GM21786 (cell line): ENCODE results near the gene COL27A1.

ENCODE experiments used
- ATAC-seq: cut with Tn5 transposase; IDR thresholded peaks from one replicate; pipeline ENCODE4 v1.9.1; 2021; ENCODE audit not compliant: unreplicated experiment

COL27A1 gene

DNA sequence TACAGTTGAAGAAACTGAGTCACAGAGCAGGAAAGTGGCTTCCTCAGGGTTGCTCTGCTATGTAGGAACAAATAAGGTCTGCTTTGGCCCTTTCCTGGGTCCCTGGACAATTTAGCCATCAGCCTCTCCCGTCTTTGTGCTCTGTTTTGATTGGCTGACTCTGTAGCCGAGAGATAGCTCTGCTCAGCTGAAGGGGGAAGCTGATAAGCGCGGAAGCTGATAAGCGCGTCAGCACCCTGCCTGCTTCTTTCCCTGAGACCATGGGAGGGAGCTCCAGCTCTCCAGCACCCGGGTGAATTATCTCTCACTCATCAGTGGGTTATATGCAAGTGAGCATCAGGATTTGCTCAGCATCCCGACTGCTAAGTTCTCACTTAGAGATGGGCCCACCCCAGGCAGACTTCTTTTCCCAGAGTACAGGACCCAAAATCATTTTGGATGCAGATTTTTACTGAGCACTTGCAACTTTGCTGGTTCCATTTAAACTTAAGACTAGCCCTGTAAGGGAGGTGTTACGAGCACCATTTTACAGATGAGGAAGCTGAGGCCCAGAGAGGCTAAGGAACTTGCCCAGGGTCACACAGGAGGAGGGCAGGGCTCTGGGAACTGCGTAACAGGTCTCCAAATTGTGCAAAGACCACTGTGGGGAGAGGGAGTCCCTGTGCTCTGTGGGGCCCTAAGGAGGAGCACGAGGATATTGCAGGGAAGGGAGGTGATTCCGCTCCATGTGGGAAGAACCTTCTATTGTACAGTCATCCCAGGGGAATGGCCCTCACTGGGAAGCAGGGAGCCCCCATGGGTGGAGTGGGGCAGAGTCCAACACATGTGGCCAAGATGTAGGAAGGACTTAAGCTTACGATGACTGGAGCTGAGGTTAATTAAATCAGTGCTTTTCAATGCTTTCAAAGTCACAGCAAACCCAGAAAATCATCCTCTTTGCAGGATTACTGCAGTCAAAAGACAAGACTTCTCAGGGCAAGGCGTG lies 83.8 kb downstream of the COL27A1 start:
- ATAC-seq = no peak

DNA sequence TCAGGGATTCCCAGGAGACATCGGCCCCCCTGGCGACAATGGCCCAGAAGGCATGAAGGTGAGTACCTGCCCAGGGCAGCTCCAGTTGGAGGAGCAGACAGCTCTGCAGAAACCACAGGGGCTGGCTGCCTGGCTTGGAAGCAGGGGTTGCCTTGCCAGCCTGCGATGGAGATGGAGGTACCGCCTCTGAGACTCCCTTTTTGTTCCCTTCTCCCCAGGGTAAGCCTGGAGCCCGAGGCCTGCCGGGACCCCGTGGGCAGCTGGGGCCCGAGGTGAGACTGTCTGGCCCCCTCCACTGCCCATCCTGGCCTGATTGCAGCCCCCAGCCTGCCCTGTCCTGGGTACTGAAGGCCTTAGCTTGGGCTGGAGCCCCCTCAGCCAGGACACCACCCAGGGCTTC lies 84.9 kb downstream of the COL27A1 start:
- ATAC-seq = no peak

DNA sequence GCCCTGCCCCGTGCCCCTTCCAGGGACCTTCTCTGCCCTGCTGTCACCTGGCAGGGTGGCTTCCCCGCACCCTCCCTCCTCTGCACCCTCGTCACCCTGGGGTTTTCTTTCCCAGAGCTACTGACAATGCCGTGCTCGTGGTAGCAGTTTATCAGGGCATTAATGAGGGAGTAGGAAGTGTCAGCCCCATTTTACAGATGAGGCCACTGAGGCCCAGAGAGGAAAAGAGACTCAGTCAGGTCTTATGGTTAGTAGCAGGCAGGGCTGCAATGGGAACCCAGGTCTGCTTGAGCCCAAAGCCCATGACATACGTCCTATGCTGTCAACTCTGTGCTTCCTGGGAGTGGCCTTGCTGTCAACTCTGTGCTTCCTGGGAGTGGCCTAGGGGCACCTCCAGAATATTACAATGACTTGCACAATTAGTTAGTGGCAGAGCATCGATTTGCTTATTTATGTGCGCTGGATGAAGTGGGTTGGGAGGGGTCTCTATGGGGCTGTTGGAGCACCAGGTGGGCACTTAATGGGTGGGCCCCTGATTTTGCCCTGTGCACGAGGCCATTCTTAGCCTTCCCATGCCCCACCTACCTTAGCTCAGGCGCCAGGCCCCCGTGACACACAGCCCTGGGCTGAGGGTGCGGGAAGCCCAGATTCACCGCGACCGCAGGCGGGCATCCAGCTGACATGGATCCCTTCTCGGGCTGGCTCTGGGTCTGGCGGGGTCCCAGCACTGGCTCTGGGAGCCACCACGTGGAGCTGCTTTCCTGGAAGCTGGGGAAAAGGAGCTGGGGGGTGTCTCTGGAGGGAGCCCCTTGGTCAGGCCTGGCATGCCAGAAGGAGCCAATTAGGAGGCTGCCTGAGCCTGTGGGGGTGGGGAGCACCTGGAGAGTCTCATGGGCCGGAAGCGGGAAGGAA lies 85.6 kb downstream of the COL27A1 start:
- ATAC-seq = no peak

DNA sequence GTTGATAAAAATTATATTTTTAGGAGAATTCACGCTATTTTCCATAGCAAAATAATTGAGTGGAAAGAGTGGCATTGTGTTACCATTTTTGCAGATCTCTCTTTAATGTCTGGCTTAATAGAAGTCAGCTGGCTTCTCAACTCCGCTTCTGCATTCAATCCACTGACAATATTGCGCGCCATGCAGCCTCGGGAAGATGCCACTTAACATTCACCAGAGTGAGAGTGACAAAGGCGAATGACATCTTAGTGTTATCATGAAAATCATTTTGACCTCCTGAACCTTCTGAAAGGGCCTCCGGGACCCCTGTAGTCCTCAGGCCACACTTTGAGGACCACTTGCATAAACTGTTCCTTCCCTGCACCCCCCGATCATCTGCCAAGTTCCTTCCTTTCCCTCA lies 87.5 kb downstream of the COL27A1 start:
- ATAC-seq = no peak

DNA sequence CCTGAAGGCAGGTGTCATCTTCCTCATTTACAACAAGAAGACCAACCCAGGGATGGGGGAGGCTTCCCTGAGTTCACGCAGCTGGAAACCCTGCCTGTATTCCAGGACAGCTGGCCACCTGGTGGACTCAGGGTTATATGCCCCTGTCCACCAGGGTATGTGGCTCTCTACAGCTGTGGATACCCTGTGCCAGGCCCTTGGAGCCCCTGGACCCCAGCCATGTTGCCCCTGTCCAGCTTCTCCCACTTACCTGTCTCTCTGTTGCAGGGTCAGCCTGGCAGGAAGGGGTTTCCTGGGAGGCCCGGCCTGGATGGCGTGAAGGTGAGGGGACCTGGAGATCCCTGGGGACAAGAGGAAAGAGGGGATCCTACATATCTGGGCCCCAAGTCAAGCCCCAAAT lies 87.9 kb downstream of the COL27A1 start:
- ATAC-seq = no peak

DNA sequence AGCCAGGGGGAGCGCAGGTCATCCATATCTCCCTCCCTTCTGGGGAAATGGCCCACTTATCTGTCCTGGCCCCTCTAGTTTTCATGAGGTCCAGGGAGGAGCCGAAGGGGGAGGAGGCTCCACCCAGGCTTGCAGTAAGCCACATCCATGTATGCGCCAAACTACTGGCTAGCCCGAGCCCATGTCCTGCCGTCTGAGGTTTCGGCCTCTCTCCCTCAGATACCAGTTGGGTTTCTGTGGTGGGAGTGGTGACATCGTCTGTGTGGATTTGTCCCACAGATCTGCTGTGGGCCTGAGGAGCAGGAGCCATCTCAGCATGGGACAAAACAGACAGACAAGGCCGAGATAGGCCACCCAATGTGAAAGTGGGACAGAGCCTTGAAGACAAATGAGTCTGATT lies 89.2 kb downstream of the COL27A1 start:
- no peak for ATAC-seq

DNA sequence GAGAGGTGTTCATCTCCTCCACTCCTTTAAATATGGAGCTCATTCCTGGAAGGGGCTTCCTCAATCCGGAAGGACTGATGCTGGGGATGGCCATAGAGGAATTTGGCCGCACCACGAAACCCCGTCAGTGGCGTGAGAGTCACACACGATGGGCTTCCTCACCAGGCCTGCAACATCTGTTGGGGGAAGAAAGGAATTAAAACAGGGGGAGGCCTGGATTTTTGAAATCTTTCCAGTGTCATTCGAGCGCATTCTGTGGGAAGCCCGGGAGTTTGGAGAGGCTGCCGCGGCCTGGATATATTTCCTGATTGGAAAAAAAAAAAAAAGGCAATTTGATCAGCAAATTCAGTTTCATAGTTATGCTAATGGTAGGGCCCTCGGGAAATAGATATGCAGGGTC lies 91.2 kb downstream of the COL27A1 start:
- ATAC-seq = no peak

DNA sequence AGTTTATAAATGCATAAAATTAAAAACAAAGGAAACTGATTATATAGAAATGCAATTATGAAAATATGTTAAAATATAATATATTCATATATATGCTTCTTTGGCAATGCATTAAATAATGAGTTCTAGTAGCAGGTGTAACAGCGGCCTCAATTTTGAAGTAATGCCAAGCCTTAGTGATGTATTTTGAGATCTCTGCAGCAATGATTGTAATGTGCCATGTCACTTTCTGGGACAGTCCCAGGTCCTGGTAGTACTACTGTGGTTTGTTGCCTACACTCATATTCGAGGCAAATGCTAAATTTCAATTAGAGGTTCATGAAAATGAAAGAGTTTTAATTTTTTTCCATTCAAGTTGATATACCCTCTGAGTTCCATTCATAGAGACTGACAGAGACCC lies 91.7 kb downstream of the COL27A1 start:
- ATAC-seq = no peak

DNA sequence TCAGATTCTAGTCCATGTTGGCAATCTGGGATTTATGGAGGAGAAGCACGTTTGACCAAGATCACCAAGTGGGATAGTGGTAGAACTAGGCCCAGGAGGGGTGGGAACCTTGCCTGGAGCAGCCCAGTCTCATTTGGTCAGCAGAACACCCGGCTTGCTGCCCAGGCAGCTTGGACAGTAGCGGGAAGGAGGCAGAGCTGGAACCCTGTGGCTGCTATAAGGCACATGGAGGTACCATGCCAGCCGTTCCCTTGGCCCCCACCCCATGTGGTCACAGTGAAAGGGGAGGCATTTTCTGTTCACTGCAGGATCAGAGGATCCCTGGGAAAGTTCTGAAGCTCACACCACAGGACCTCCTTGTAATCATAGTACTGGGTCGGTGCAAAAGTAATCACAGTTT lies 92.2 kb downstream of the COL27A1 start:
- no peak for ATAC-seq

DNA sequence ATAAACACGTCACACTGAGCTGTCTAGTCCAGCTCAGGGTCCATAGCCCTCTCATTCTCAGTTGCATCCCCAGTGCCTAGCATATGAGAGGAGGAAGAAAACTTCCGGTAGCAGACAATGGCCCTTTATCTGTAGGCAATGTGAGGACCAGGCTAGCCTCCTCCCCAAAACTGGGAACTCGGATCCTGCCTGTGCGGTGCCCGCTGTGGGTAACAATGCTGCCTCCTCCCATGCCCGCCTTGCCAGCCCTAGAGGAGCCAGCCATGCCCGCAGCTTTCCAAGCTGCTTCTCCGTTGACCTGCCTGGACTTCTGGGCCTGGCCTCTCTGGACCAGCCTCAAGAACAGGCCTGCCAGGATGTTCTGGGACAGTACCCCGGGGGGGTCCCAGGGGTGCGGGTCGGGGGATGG lies 93.0 kb downstream of the COL27A1 start:
- ATAC-seq = no peak

DNA sequence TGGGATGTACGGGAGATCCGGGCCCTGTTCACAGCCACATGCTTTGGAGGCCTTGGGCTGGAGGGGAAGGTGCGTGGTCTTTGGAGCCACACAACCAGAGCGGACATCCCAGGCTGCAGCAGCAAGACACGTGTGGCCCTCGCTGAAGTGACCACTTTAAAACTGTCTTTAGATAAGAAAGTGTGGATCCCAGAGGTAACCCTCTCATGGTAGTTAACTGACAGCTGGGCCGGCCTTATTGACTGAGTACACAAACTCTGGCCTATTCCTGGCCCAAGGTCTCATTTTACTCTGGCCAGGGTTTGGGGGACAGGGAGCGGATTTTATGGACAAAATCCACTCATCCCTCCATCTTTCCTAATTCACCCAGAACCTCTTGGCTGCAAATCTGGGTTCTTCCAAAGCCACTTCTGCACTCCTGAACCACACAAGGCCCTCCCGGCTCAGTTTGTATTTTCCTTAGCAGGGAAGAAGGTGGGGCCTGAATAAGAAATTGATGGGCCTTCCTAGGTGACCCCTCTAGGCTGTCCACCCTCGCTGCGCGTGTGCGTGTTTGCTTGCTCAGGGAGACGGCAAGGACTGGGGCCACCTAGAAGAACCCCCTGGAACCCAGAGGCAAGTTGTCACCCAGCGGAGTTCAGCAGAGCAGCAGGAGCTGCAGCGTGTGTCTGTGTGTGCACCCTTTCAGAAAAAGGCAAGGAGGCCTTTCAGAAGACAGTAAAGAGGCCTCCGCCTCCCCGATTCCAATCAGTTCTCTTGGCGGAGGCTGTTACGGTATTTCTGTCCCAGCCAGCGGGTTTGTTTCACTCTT lies 94.3 kb downstream of the COL27A1 start:
- no peak for ATAC-seq

DNA sequence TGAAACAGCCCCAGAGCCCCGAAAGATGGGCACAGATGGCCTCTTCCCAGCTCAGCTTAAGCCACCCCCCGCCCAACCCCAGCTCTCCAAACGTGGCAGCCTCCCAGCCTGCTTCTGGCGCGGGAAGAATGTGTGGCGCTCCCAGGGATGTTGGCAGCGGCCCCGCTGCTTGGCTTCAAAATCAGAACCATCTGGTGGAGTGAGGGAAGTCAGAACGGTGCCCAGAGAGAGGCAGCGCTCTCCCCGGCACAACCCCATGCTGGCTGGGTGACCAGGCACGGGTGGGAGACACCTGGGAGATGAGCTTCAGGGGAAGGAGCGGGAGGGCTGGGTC lies 94.9 kb downstream of the COL27A1 start:
- ATAC-seq = no peak

DNA sequence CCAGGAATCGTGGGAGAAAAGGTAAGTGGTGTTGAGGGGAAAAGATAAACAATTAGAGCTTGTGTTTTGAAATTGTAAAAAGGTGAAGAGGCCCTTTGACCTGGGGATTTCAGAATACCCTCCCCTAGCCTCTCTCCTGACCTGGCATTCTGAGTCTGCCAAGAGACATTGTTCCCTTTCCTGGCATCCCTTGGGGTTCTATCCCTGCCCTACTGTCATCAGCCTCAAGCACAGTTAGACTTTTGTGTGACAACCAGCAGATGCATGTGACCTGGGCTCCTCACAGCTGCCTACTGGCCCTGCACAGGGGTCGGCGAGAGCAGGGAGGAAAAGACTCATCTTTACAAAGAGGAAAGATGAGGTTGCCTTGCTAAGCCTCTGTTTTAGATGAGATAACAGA lies 95.3 kb downstream of the COL27A1 start:
- ATAC-seq = no peak

DNA sequence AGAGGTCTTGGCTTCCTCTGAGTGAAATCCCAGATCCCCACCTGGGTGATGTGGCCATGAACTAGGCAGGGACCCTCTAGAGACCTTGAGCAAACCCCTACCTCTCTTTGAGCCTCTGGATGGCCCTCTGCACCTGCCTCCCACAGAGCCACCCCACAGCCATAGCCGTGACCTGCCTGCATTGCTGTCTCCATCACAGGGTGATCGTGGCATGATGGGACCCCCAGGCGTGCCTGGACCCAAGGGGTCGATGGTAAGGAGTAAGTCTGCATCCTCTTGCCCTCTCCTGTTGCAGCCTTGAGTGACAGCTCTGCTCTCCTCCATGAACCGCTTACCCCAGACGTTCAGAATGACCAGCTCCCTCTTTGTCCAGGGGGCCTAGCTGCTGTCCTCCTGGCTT lies 97.1 kb downstream of the COL27A1 start:
- ATAC-seq = no peak

DNA sequence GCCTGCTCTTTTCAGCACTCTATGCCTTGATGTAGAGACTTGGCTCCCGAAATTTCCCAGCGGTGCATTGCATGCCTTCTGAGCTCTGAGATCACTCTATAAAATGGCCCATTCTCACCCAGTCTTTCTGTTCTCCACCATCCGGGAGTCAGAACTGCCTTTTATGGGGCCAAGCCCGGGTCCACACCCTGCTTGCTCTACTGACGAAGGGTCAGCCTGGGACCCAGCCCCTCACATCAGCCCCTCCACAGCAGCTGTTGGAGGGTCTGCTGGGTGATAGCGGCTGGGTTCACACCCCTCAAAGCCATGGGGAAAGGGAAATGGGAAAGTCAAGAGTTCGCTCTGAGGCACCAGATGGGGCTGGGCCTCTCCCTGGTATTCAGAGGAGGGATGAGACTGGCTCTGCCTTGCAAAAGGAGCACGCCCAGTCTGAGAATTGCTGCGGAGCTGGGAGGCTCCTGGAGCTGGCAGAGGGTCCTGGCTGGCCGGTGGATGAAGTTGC lies 101.5 kb downstream of the COL27A1 start:
- ATAC-seq = no peak

DNA sequence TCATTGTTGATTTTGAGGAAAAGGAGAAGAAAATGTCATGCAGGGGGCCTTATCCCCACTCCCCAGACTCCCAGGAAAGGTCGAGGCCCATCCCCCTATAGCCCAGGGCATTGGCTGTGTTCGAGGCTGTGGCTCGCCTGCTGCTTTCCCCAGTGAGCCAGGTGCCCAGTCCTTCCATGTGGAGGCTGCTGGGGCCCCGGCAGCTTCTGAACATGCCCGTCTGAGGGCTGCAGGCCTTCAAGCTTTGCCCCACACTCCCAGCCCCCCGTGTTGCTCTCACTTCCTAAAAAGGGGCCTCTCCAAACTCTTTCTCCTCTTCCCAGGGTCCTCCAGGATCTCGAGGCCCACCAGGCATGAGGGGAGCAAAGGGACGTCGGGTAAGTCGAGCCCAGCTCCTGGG lies 102.9 kb downstream of the COL27A1 start:
- no peak for ATAC-seq

DNA sequence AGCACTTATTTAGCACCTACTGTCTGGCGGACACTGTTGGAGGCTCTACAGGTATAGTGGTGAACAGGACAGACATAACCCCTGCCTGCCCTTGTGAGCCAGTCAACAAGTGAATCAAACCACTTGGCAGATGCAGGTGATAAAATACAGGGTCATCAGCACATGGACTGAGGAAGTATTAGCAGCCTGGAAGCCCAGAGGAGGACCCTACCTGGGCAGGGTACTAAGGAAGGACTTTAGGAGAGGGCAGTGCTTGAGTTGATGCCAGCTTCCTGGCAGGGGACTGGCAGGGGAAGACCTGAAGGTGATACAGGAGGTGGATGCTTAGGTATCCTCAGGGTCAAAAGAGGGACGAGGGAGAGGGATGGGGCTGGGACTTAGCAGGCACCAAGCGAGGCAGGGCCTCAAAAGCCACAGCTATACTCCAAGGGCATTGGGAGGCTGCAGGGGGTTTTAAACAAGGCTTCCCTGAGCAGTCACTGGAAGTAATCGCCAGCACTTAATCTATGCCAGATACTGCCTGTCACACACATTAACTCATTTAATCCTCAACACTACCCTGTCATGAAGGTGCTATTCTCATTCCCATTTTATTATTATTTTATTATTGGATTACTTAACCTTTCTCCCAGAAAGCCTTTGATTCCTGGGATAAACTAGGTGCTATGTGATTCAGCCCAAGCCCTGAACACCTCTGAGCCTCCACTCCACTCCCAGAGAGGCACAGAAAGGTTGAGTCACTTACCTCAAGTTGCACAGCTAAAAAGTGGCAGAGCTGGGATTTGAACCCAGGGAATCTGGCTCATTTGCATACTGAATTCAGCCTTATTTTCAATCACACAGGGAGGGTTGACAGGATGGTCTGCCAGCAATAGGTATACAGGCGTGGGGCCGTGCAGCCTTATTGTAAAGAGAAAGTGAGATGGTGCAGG lies 103.8 kb downstream of the COL27A1 start:
- no peak for ATAC-seq

DNA sequence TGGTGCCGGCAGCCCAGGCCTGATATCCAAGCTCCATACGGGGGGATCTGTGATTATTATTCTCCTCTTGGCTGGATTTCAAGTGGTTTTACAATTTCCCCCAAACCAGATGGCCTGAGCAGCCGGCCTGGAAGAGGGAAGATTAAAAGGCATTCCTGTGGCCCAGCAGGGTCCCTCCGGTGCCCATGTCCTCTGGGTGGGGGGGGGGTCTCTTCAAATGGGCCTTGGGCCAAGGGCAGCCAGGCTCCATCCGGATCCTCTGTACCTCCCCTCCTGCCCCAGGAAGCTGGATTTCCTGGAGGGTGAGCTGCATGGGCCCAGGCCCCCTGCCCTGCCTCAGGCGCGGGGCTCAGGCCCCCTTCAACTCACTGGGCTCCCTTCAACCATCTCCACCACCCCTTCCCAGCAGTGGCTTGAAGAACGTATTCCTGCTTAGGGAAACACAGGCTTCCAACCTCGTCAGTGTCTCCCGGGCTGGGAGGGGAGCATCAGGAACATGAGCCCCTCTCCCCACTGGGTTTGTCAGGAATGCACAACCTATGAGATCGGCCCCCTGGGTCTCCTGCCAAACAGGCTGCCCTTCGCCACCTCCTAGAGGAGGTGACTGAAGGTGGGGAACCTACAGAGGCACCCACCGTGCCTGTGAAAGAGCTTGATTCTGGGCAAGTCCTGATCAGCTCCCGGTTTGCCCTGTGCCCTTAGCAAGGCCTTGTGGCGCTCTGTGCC lies 104.6 kb downstream of the COL27A1 start:
- ATAC-seq = no peak

DNA sequence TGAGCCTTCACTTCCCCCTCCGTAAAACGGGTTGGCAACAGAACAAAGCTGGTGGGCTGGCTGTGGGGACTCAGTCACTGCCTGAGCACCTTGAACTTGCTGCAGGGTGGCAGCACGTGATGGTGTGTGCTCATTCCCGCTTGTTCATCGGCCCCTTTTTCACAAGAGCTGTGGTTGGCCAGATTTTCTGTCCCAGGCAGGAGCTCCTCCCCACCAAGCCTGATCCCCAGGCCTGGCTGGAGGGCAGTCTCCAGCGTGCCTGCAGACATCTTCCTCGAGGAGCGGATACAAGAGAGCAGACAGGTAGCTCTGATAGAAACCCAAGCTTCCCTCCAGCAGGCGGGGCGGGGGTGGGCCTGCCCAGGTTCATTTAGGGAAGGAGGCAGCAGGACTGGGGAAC lies 105.7 kb downstream of the COL27A1 start:
- ATAC-seq = no peak
